Activated T-cell treated with anti-CD3 and anti-CD28 coated beads, Interleukin-2, amount 50 U/mL, for 24 hours (primary cell): ENCODE measurements around the gene EED.
"Not testable (repeated sequence)": the region's sequence is repeated elsewhere in the genome, so short reads cannot be mapped to it uniquely, and the experiment has no call there.

ENCODE experiments used
- DNase-seq: peaks from one replicate; pipeline ENCODE4 v3.0.0-alpha.2; 2020
- H3K27ac Mint-ChIP-seq: 2 replicates; pipeline ENCODE4 v1.8.0; 2020; ENCODE audit warnings: mild to moderate bottlenecking, mixed read lengths
- H3K27me3 Mint-ChIP-seq: 2 replicates; pipeline ENCODE4 v1.8.0; 2020; ENCODE audit warnings: mixed read lengths
- H3K36me3 Mint-ChIP-seq: 2 replicates; pipeline ENCODE4 v1.8.0; 2020; ENCODE audit warnings: low read depth, mixed read lengths
- H3K4me1 Mint-ChIP-seq: 2 replicates; pipeline ENCODE4 v1.8.0; 2020; ENCODE audit warnings: low read depth, mixed read lengths
- H3K4me3 Mint-ChIP-seq: 2 replicates; pipeline ENCODE4 v1.8.0; 2020; ENCODE audit warnings: mild to moderate bottlenecking, moderate library complexity, mixed read lengths
- H3K9me3 Mint-ChIP-seq: 2 replicates; pipeline ENCODE4 v1.8.0; 2020; ENCODE audit warnings: mixed read lengths

EED gene

GRCh38 chr11:86209806-86210657 lies 34.5 kb upstream of the EED start:
- Mint-ChIP-seq H3K9me3 (peaks cover 12% of the 10 kb centered on the region), H3K36me3 (no peaks in the 10 kb centered on the region), H3K27me3 (no peaks in the 10 kb centered on the region), H3K4me1 (peaks cover 58% of the 10 kb centered on the region), H3K27ac (peak overlapping the region; percentile 56), H3K4me3 (no peak overlapping the region)
- no peak for DNase-seq

GRCh38 chr11:86210898-86211297 lies 33.7 kb upstream of the EED start:
- Mint-ChIP-seq H3K4me1 (peaks cover 66% of the 10 kb centered on the region), H3K27me3 (no peaks in the 10 kb centered on the region), H3K27ac (no peak overlapping the region), H3K4me3 (no peak overlapping the region), H3K9me3 (peaks cover 12% of the 10 kb centered on the region), H3K36me3 (no peaks in the 10 kb centered on the region)
- no peak for DNase-seq

GRCh38 chr11:86211619-86212018 lies 32.9 kb upstream of the EED start:
- H3K27me3 Mint-ChIP-seq = no peaks in the 10 kb centered on the region
- DNase-seq = no peak
- H3K4me1 Mint-ChIP-seq = peaks cover 72% of the 10 kb centered on the region
- H3K9me3 Mint-ChIP-seq = peaks cover 12% of the 10 kb centered on the region
- H3K36me3 Mint-ChIP-seq = no peaks in the 10 kb centered on the region
- no peak overlapping the region for H3K4me3 Mint-ChIP-seq
- H3K27ac Mint-ChIP-seq = peak overlapping the region; percentile 77

- Mint-ChIP-seq H3K4me3 (no peak overlapping the region), H3K27me3 (no peaks in the 10 kb centered on the region), H3K27ac (peak overlapping the region; percentile 48), H3K36me3 (no peaks in the 10 kb centered on the region), H3K9me3 (peaks cover 11% of the 10 kb centered on the region), H3K4me1 (peaks cover 72% of the 10 kb centered on the region)
- no peak for DNase-seq
Observed at GRCh38 chr11:86212019-86212611, 32.4 kb upstream of the EED start.

- Mint-ChIP-seq H3K36me3 (no peaks in the 10 kb centered on the region), H3K4me3 (peak overlapping the region; percentile 39), H3K4me1 (peaks cover 87% of the 10 kb centered on the region), H3K27ac (peak overlapping the region; percentile 90), H3K27me3 (no peaks in the 10 kb centered on the region), H3K9me3 (peaks cover 6% of the 10 kb centered on the region)
- peak; percentile 81 for DNase-seq
Observed at GRCh38 chr11:86214710-86215109, 29.8 kb upstream of the EED start.

- DNase-seq = peak; percentile 67
- no peaks in the 10 kb centered on the region for H3K27me3 Mint-ChIP-seq
- peak overlapping the region; percentile 62 for H3K4me3 Mint-ChIP-seq
- H3K9me3 Mint-ChIP-seq = peaks cover 6% of the 10 kb centered on the region
- peaks cover 86% of the 10 kb centered on the region for H3K4me1 Mint-ChIP-seq
- no peaks in the 10 kb centered on the region for H3K36me3 Mint-ChIP-seq
- peak overlapping the region; percentile 98 for H3K27ac Mint-ChIP-seq
Observed at GRCh38 chr11:86218125-86219084, 26.1 kb upstream of the EED start.

- peaks cover 84% of the 10 kb centered on the region for H3K4me1 Mint-ChIP-seq
- peaks cover 4% of the 10 kb centered on the region for H3K36me3 Mint-ChIP-seq
- no peaks in the 10 kb centered on the region for H3K27me3 Mint-ChIP-seq
- peaks cover 6% of the 10 kb centered on the region for H3K9me3 Mint-ChIP-seq
- no peak for DNase-seq
- H3K27ac Mint-ChIP-seq = peak overlapping the region; percentile 98
- peak overlapping the region; percentile 62 for H3K4me3 Mint-ChIP-seq
Observed at GRCh38 chr11:86219311-86220193, 25.0 kb upstream of the EED start.

GRCh38 chr11:86220653-86221052 lies 23.9 kb upstream of the EED start:
- Mint-ChIP-seq H3K4me3 (peak overlapping the region; percentile 6), H3K27me3 (no peaks in the 10 kb centered on the region), H3K27ac (peak overlapping the region; percentile 85), H3K9me3 (peaks cover 10% of the 10 kb centered on the region), H3K36me3 (peaks cover 5% of the 10 kb centered on the region), H3K4me1 (peaks cover 75% of the 10 kb centered on the region)
- no peak for DNase-seq

GRCh38 chr11:86222081-86222480 lies 22.5 kb upstream of the EED start:
- Mint-ChIP-seq H3K27me3 (no peaks in the 10 kb centered on the region), H3K36me3 (peaks cover 5% of the 10 kb centered on the region), H3K9me3 (peaks cover 10% of the 10 kb centered on the region)

GRCh38 chr11:86224575-86224974 lies 20.0 kb upstream of the EED start:
- H3K4me3 Mint-ChIP-seq = not testable (repeated sequence)

More at GRCh38 chr11:86222081-86222480, 22.5 kb upstream of the EED start:
- DNase-seq = no peak
- H3K27ac Mint-ChIP-seq = no peak overlapping the region
- H3K4me1 Mint-ChIP-seq = peaks cover 77% of the 10 kb centered on the region
- H3K4me3 Mint-ChIP-seq = no peak overlapping the region

GRCh38 chr11:86225344-86225743 lies 19.2 kb upstream of the EED start:
- Mint-ChIP-seq H3K9me3 (peaks cover 12% of the 10 kb centered on the region), H3K4me1 (peaks cover 81% of the 10 kb centered on the region)
- not testable (repeated sequence) for H3K4me3 Mint-ChIP-seq, H3K27ac Mint-ChIP-seq, H3K27me3 Mint-ChIP-seq, H3K36me3 Mint-ChIP-seq, DNase-seq

More at GRCh38 chr11:86224575-86224974, 20.0 kb upstream of the EED start:
- not testable (repeated sequence) for H3K36me3 Mint-ChIP-seq, H3K27me3 Mint-ChIP-seq, H3K27ac Mint-ChIP-seq, DNase-seq
- peaks cover 12% of the 10 kb centered on the region for H3K9me3 Mint-ChIP-seq
- H3K4me1 Mint-ChIP-seq = peaks cover 78% of the 10 kb centered on the region

- peaks cover 12% of the 10 kb centered on the region for H3K9me3 Mint-ChIP-seq
- H3K27ac Mint-ChIP-seq = peak overlapping the region; percentile 98
- H3K4me1 Mint-ChIP-seq = peaks cover 79% of the 10 kb centered on the region
- H3K36me3 Mint-ChIP-seq = peaks cover 5% of the 10 kb centered on the region
- no peaks in the 10 kb centered on the region for H3K27me3 Mint-ChIP-seq
- H3K4me3 Mint-ChIP-seq = peak overlapping the region; percentile 43
- no peak for DNase-seq
Observed at GRCh38 chr11:86228269-86229038, 16.1 kb upstream of the EED start.

GRCh38 chr11:86229039-86229330 lies 15.6 kb upstream of the EED start:
- not testable (repeated sequence) for H3K27me3 Mint-ChIP-seq, H3K36me3 Mint-ChIP-seq
- peak overlapping the region; percentile 43 for H3K4me3 Mint-ChIP-seq
- DNase-seq = peak; percentile 61
- H3K4me1 Mint-ChIP-seq = peaks cover 75% of the 10 kb centered on the region
- H3K9me3 Mint-ChIP-seq = peaks cover 12% of the 10 kb centered on the region
- H3K27ac Mint-ChIP-seq = peak overlapping the region; percentile 98
